NB4 (cell line): ENCODE data around the gene BRME1.

Experiments
- DNase-seq: peaks from one replicate; pipeline ENCODE4 v3.0.0; 2010; ENCODE audit warnings: low read depth
- H3K4me3 ChIP-seq: one replicate; pipeline ENCODE4 v1.5.1; 2011; ENCODE audit warnings: mild to moderate bottlenecking, low read depth, low read length, moderate library complexity
- MYC ChIP-seq: IDR thresholded peaks from 2 replicates; pipeline ENCODE4 v1.6.1; 2011; ENCODE audit warnings: low read depth, low read length
- POLR2A ChIP-seq: IDR thresholded peaks from 2 replicates; pipeline ENCODE4 v1.6.1; 2011; ENCODE audit warnings: mild to moderate bottlenecking; ENCODE audit not compliant: insufficient read length; ENCODE audit errors: extremely low read depth
- TF ChIP-seq, protein P1 (sequence below): IDR thresholded peaks from one replicate; pipeline ENCODE4 v1.5.1; 2012; ENCODE audit warnings: low read depth, low read length
- TF ChIP-seq, protein P2 (sequence below): IDR thresholded peaks from 2 replicates; pipeline ENCODE4 v1.6.1; 2011; ENCODE audit warnings: low read depth, low read length

BRME1 gene

DNA sequence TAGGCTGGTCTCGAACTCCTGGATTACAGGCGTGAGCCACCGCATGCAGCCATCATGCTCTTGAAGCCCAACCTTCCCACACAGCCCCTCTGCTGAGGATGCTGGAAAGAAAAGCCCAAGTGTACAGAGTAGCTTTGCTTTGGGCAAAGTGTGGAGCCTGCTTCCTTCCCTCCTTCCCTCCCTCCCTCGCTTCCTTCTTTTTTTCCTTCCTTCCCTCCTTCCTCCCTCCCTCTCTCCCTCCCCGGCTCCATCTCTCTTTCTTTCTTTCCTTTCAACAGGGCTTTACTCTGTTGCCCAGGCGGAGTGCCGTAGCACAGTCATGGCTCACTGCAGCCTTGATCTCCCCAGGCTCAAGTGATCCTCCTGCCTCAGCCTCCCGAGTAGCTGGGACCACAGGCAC, 2.8 kb upstream of the BRME1 start:
- H3K4me3 ChIP-seq = no peak overlapping the region
- DNase-seq = no peak
- TF ChIP-seq, protein P1, sequence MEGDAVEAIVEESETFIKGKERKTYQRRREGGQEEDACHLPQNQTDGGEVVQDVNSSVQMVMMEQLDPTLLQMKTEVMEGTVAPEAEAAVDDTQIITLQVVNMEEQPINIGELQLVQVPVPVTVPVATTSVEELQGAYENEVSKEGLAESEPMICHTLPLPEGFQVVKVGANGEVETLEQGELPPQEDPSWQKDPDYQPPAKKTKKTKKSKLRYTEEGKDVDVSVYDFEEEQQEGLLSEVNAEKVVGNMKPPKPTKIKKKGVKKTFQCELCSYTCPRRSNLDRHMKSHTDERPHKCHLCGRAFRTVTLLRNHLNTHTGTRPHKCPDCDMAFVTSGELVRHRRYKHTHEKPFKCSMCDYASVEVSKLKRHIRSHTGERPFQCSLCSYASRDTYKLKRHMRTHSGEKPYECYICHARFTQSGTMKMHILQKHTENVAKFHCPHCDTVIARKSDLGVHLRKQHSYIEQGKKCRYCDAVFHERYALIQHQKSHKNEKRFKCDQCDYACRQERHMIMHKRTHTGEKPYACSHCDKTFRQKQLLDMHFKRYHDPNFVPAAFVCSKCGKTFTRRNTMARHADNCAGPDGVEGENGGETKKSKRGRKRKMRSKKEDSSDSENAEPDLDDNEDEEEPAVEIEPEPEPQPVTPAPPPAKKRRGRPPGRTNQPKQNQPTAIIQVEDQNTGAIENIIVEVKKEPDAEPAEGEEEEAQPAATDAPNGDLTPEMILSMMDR = no peak
- TF ChIP-seq POLR2A (no peak), MYC (no peak)
- TF ChIP-seq, protein P2, sequence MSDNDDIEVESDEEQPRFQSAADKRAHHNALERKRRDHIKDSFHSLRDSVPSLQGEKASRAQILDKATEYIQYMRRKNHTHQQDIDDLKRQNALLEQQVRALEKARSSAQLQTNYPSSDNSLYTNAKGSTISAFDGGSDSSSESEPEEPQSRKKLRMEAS = no peak

DNA sequence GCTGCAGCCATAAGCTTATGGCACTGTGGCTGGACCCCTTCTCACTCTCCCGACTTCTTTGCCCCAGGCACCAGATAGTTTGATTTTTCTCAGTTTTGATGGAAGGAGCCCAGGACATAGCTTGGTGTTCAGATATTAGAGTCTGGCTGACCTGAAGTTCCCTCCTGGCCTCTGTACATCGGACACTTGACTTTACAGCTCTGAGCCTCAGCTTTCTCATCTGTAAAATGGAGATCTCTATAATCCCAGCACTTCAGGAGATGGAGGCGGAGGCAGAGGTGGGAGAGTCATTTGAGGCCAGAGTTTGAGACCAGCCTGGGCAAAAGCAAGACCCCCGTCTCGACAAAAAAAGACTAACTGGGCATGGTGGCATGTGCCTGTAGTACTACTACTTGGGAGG, 993 bp upstream of the BRME1 start:
- no peak for DNase-seq
- TF ChIP-seq, protein P2 = no peak
- no peak for TF ChIP-seq POLR2A
- TF ChIP-seq, protein P1 = no peak
- TF ChIP-seq MYC = no peak
- peak overlapping the region; percentile 57 for H3K4me3 ChIP-seq

DNA sequence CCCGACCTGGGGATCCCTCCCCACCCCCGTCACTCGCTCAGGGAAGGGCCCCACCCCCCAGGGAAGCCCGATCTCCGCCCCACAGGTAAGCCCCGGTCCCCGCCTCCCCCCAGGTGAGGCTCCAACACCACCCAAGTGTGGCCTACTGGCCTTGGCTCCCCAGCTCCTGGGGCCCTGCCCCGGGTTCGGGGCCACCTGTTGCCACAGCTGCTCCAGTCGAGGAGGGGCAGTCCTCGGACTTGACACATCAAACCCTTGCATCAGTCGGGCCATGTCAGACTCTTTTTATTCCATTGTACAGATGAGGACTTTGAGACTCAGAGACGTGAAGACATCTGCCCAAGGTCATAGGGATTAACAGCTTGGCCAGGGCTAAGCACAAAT, 596 bp upstream of the BRME1 start:
- peak overlapping the region; percentile 57 for H3K4me3 ChIP-seq
- DNase-seq = peak; percentile 27

DNA sequence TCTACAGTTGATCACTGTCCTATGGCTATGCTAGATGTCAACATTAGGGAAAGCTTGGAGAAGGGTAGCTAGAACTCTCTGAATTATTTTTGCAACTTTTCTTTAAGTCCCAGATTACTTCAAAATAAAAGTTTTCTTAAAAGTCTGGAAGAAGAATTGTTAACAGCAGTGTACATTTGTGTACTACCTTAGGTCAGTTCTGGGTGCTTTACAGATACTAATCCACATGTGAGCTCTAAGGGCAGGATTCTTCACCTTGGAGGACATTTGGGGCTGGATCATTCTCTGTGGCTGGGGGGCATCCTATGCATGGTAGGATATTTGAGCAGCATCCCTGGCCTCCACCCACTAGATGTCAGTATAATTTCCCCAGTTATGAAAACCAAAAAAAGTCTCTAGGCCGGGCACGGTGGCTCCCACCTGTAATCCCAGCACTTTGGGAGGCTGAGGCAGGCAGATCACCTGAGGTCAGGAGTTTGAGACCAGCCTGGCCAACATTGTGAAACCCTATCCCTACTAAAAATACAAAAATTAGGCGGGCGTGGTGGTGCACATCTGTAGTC, 2.8 kb downstream of the BRME1 start:
- TF ChIP-seq POLR2A = no peak
- no peak for TF ChIP-seq MYC
- TF ChIP-seq, protein P2 = no peak
- TF ChIP-seq, protein P1 = peak; percentile 39
- peak; percentile 59 for DNase-seq
- no peak overlapping the region for H3K4me3 ChIP-seq

More for the DNA sequence above, 596 bp upstream of the BRME1 start:
- TF ChIP-seq MYC (no peak), POLR2A (no peak)
- TF ChIP-seq, protein P1 = no peak
- TF ChIP-seq, protein P2 = no peak

DNA sequence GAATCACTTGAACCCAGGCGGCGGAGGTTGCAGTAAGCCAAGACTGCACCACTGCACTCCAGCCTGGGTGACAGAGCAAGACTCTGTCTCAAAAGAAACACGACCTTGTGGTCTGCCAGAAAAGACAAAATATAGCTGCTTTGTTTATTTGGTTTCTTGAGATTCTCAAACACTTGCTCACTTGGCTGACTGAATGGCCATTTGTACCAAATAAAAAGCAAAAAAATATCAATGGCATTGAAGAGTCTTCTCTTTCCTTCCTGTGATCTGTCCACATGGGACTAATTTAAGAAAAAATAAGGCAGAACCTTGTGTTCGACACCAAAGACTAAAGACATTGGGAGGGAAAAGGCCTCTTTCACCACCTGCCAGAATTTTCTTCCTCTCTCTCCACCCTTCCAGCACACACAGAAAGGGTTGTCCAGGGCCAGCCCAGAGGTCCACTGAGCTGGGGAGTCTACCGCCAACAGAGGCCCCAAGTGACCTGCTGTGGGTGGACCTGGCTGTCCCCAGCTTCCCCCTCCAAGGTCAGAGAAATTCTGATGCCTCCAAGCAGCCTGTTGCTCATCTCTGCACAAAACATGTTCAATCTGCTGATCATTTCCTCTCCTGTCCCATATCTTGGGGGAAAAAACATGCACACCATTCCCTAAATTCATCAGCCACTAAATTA, 5.9 kb downstream of the BRME1 start:
- no peak overlapping the region for H3K4me3 ChIP-seq
- TF ChIP-seq, protein P1 = no peak
- TF ChIP-seq POLR2A = no peak
- TF ChIP-seq, protein P2 = no peak
- no peak for TF ChIP-seq MYC
- DNase-seq = no peak
